ENCODE data around the gene HHAT.

HHAT gene

GRCh38 chr1:210303391-210303790 lies 25.3 kb upstream of the HHAT start:
- Mint-ChIP-seq H3K36me3 (ENCODE audit: low read depth) (no peaks in the 10 kb centered on the region), H3K4me1 (peaks cover 25% of the 10 kb centered on the region), H3K27ac (no peak overlapping the region), H3K27me3 (ENCODE audit: low read depth, poor library complexity) (peaks cover 25% of the 10 kb centered on the region), H3K9me3 (no peaks in the 10 kb centered on the region), H3K4me3 (no peak overlapping the region)
- no peak for DNase-seq
- TF ChIP-seq CTCF (IDR thresholded peaks at IDR 0.05): no peak

DNA sequence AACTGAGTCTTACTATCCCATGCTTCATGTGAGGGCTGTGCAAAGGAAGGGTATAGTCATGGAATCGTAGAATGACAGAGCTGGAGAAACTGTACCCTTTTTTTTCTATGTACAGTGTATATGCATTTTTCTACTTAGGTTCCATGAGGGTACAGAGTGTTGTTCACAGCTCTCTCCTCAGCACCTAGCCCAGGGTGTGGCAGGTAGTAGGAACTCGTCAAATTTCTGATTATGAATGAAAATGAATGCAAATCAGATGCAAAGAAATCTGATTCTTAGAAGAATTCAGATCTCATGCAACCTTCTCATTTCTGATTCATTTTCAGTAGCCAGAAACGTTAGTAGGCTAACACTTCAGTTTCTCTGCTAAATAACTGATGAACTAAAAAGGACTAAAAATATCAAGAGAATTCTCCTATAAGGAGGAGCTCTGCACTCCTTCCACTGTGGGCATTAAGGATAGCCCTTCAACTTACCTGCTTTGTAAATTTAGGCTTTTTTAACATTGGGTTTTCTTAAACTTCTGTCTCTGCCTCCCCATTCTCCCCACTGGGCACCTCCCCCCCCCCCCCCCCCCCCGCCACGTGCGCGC lies 18.0 kb upstream of the HHAT start:
- DNase-seq: no peak
- peak overlapping the region; percentile 86 for H3K4me3 Mint-ChIP-seq
- peaks cover 12% of the 10 kb centered on the region for H3K4me1 Mint-ChIP-seq
- no peak for TF ChIP-seq CTCF (IDR thresholded peaks at IDR 0.05)
- H3K36me3 Mint-ChIP-seq (ENCODE audit: low read depth): no peaks in the 10 kb centered on the region
- H3K27ac Mint-ChIP-seq: peak overlapping the region; percentile 36
- H3K9me3 Mint-ChIP-seq: no peaks in the 10 kb centered on the region
- peaks cover 19% of the 10 kb centered on the region for H3K27me3 Mint-ChIP-seq (ENCODE audit: low read depth, poor library complexity)

DNA sequence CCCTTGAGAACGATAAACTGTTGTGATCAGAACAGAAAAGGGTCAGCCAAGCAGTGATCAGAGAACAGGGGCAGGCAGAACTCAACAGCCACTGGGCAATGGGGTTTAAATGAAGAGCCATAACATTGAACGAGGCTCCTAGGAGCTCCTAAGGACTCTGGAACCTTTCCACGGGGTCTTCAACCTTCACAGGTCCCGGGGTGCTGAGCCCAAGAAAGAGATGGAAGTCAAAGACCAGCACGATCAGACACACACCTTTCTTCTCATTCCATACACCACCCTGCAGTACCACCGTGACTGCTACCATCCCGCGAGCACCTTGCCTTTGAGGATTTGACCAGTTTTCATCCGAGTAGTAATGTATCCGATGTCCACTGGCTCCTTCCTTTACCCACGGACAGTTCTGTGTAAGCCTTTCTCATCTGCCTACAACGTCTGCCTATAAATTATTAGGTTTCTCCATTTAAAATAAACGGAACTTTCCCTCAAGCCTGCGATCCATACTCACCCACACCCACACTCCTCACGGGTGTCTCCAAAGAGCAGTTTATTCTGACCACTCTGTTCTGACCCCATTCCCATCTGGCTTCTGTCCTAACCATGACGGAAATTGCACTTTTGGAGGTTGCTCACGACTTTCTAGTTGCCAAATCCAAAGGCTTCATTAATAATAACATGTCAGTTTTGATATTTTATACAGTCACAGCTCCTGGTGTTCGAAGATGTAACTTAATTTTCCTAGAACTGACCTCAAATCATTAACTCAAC lies 16.8 kb upstream of the HHAT start:
- Mint-ChIP-seq H3K9me3 (no peaks in the 10 kb centered on the region), H3K36me3 (ENCODE audit: low read depth) (no peaks in the 10 kb centered on the region), H3K27me3 (ENCODE audit: low read depth, poor library complexity) (peaks cover 24% of the 10 kb centered on the region), H3K4me1 (peaks cover 12% of the 10 kb centered on the region), H3K27ac (no peak overlapping the region), H3K4me3 (peak overlapping the region; percentile 86)
- no peak for TF ChIP-seq CTCF (IDR thresholded peaks at IDR 0.05)
- no peak for DNase-seq

DNA sequence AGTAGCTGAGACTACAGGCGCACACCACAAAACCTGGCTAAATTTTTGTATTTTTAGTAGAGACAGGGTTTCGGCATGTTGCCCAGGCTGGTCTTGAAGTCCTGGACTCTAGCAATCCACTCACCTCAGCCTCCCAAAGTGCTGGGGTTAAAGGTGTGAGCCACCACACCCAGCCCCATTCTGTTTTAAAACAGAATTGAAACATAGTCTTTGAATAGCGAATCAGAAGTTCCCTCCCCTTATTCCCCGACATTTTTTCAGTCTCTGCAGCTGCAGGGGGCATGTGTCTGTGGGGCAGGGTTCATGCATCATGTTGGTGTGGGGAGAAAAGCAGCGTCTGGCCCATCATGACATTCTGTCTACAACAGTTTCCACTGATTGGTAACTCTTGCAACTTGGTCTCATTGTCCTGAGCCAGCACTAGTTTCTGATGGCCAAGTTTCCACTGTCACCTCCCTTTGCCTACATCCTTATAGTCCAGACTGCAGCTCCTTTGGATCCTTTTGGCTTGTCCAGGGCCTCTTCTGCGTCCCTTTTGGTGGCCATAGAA lies 15.6 kb upstream of the HHAT start:
- Mint-ChIP-seq H3K4me1 (peaks cover 12% of the 10 kb centered on the region), H3K27me3 (ENCODE audit: low read depth, poor library complexity) (peaks cover 21% of the 10 kb centered on the region), H3K4me3 (no peak overlapping the region), H3K9me3 (no peaks in the 10 kb centered on the region), H3K36me3 (ENCODE audit: low read depth) (no peaks in the 10 kb centered on the region), H3K27ac (no peak overlapping the region)
- no peak for DNase-seq
- TF ChIP-seq CTCF (IDR thresholded peaks at IDR 0.05): no peak

DNA sequence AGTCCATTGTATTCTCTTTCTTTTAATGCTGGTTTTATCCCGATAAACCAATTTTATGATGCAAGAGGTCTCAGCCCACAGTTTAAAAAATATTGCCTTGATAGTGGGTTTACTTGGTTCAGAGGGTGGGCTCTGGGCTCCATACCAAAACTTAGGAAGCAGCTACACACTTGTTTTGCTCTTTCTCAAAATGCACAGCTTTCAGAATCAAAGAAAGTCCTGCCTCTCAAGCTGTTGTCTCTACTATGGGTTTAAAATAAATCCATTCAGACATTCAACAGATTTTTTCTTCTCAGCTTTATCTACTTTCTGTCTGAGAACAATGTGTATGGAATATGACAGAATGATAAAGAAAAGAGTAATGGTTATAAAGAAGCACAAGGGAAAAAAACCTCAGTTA lies 14.8 kb upstream of the HHAT start:
- Mint-ChIP-seq H3K27me3 (ENCODE audit: low read depth, poor library complexity) (peaks cover 23% of the 10 kb centered on the region), H3K9me3 (no peaks in the 10 kb centered on the region), H3K4me3 (no peak overlapping the region), H3K27ac (no peak overlapping the region), H3K4me1 (peaks cover 12% of the 10 kb centered on the region), H3K36me3 (ENCODE audit: low read depth) (no peaks in the 10 kb centered on the region)
- TF ChIP-seq CTCF (IDR thresholded peaks at IDR 0.05): no peak
- DNase-seq: no peak
